GM12878 (cell line): Measurements from ENCODE around the gene RAD51B. TPM values are rescaled to one million over a fixed set of nuclear protein-coding genes. Genes with fewer than 3 reads are reported as not detected.
A peak's percentile ranks its signal among the peaks of the same experiment; 100 is the strongest.

Source experiments
- ATAC-seq: fragments of 200-7000 bp; cut with Tn5 transposase; 3 replicates; pipeline ENCODE4 v1.9.1; 2020; ENCODE audit warnings: mild to moderate bottlenecking, moderate library complexity
- BruUV-seq: library from RNA; stranded (reverse); fragments of 400-500 nt; replicated peaks from 2 replicates; lab custom pipeline; 2021; lab: Mats Ljungman, UMichigan
- CTCF ChIA-PET: fragments of 300-600 bp; sonication (Branson Sonifier 250); formaldehyde crosslinking; extraction: SDS; loops from one replicate; lab custom pipeline; 2021; ENCODE audit warnings: inconsistent platforms; lab: Yijun Ruan, JAX
- POLR2A ChIA-PET: fragments of 350-600 bp; formaldehyde crosslinking; extraction: SDS; loops from one replicate; lab custom pipeline; 2021; ENCODE audit warnings: inconsistent platforms; lab: Charles Lee
- RAD21 ChIA-PET: fragments of 300-600 bp; sonication (Branson Sonifier 250); formaldehyde crosslinking; loops from one replicate; lab custom pipeline; 2023; ENCODE audit warnings: antibody characterized with exemption; ENCODE audit not compliant: unreplicated experiment; lab: Charles Lee
- SMC1A ChIA-PET: fragments of 300-600 bp; sonication (Branson Sonifier 250); formaldehyde crosslinking; loops from one replicate; lab custom pipeline; 2023; ENCODE audit not compliant: unreplicated experiment, uncharacterized antibody; lab: Charles Lee
- DNase-seq: peaks from one replicate; pipeline ENCODE4 v3.0.0-alpha.2; 2011; ENCODE audit warnings: low read depth, low spot score
- FAIRE-seq: peaks from 3 replicates; lab custom pipeline; 2011; peaks lifted over from hg19 to GRCh38; lab: Jason Lieb, UNC
- H2AFZ ChIP-seq: 2 replicates; pipeline ENCODE4 v1.6.0; 2011; ENCODE audit warnings: low read depth, low read length, control low read depth; ENCODE audit not compliant: control insufficient read depth
- H3K27ac ChIP-seq: 2 replicates; pipeline ENCODE4 v1.5.1; 2011; ENCODE audit warnings: control low read depth; ENCODE audit not compliant: control insufficient read depth, insufficient read depth
- H3K27me3 ChIP-seq, 2 experiments: replicated peaks in 1 of 2; 2 replicates each; pipeline versions ENCODE4 v1.6.0 to v1.6.1; 2011; ENCODE audit warnings: low read length in 1 of 2; ENCODE audit not compliant: control insufficient read depth in 2 of 2, insufficient read depth in 2 of 2
- H3K36me3 ChIP-seq, 2 experiments: 2 replicates each; pipeline ENCODE4 v1.5.1; 2011; ENCODE audit warnings: low read length in 1 of 2; ENCODE audit not compliant: control insufficient read depth in 2 of 2, insufficient read depth in 2 of 2
- H3K4me1 ChIP-seq: 2 replicates; pipeline ENCODE4 v1.6.1; 2011; ENCODE audit warnings: mild to moderate bottlenecking, low read length, moderate library complexity, mixed read lengths; ENCODE audit not compliant: control insufficient read depth, insufficient read depth
- H3K4me2 ChIP-seq: 2 replicates; pipeline ENCODE4 v1.6.0; 2011; ENCODE audit warnings: control low read depth; ENCODE audit not compliant: control insufficient read depth, insufficient read depth
- H3K4me3 ChIP-seq: fragments of 200-600 bp; sonication (generic); 2 replicates; pipeline ENCODE4 v1.5.1; 2016
- H3K79me2 ChIP-seq: 2 replicates; pipeline ENCODE4 v1.6.0; 2011; ENCODE audit warnings: low read length; ENCODE audit not compliant: control insufficient read depth, insufficient read depth
- H3K9ac ChIP-seq: 2 replicates; pipeline ENCODE4 v1.8.0; 2011; ENCODE audit warnings: low read length, control low read depth, mixed read lengths; ENCODE audit not compliant: control insufficient read depth, insufficient read depth
- H3K9me3 ChIP-seq: replicated peaks from 3 replicates; pipeline ENCODE4 v1.5.1; 2011; ENCODE audit warnings: mild to moderate bottlenecking, low read length; ENCODE audit not compliant: control insufficient read depth, insufficient read depth
- H4K20me1 ChIP-seq: 2 replicates; pipeline ENCODE4 v1.6.0; 2011; ENCODE audit not compliant: control insufficient read depth, insufficient read depth
- ASH2L ChIP-seq: fragments of 300-600, 200-600 bp; sonication (generic); IDR thresholded peaks from 2 replicates; pipeline ENCODE4 v1.6.1; 2017; ENCODE audit warnings: low read depth, mild to moderate bottlenecking, borderline replicate concordance
- ATF7 ChIP-seq: fragments of 450-650 bp; IDR thresholded peaks from 2 replicates; pipeline ENCODE4 v1.6.1; 2016; ENCODE audit warnings: low read depth, mild to moderate bottlenecking
- BRCA1 ChIP-seq: IDR thresholded peaks from 2 replicates; pipeline ENCODE4 v1.6.1; 2011; ENCODE audit warnings: low read depth, low read length, improper control_type of control experiment
- CBX3 ChIP-seq: fragments of 200-600 bp; sonication (generic); IDR thresholded peaks from 2 replicates; pipeline ENCODE4 v1.6.1; 2016; ENCODE audit warnings: low read depth, borderline replicate concordance
- EGR1 ChIP-seq, 2 experiments: IDR thresholded peaks; 1 replicate in 1 of 2; 2 replicates in 1 of 2; pipeline ENCODE4 v1.6.1; 2011 to 2012; ENCODE audit warnings: low read depth in 2 of 2, low read length in 2 of 2, borderline replicate concordance in 1 of 2, mild to moderate bottlenecking in 1 of 2, moderate library complexity in 1 of 2
- HCFC1 ChIP-seq: fragments of 150-350 bp; IDR thresholded peaks from 2 replicates; pipeline ENCODE4 v1.6.1; 2014; ENCODE audit warnings: low read length
- IKZF2 ChIP-seq, 2 experiments: fragments of 450-650 bp; IDR thresholded peaks; 2 replicates each; pipeline ENCODE4 v1.6.1; 2017; ENCODE audit warnings: mild to moderate bottlenecking in 2 of 2, moderate library complexity in 2 of 2
- IRF4 ChIP-seq: IDR thresholded peaks from 2 replicates; pipeline ENCODE4 v1.6.1; 2011; ENCODE audit warnings: low read depth, low read length
- ZBTB11 ChIP-seq: fragments of 450-650 bp; formaldehyde crosslinking; IDR thresholded peaks from 2 replicates; pipeline ENCODE4 v1.5.0; 2022; ENCODE audit warnings: mild to moderate bottlenecking, missing genetic modification characterization
- ZBTB33 ChIP-seq: fragments of 450-650 bp; IDR thresholded peaks from 2 replicates; pipeline ENCODE4 v1.6.1; 2017; ENCODE audit warnings: mild to moderate bottlenecking
- in situ Hi-C: fragments of 300-500 bp; cut with MboI; formaldehyde crosslinking; loops from 9 replicates; pipeline ENCODE4 v1.14.3; 2018; ENCODE audit warnings: mixed read lengths
- intact Hi-C: fragments of 100-400 bp; cut with micrococcal nuclease; formaldehyde crosslinking; loops from one replicate; pipeline ENCODE4 v1.14.2; 2022; ENCODE audit not compliant: unreplicated experiment
- polyA plus RNA-seq, 11 experiments: library from polyadenylated mRNA; depleted of rRNA in 4 of 11; unstranded in 6 of 11; stranded (reverse) in 5 of 11; fragments of >200 nt; fragmentation: Nextera tagmentation in 4 of 11; fragmentation: Illumina TruSeq in 1 of 11; extraction: Ambion mirVana in 4 of 11; extraction: Trizol in 1 of 11; gene quantifications; 1 replicate in 1 of 11; 2 replicates in 10 of 11; pipeline versions ENCODE4 v1.2.1 to v1.2.3, GENCODE V29; 2011 to 2016; ENCODE audit warnings: inconsistent platforms in 2 of 11, missing spikeins in 2 of 11, low read depth in 1 of 11
- total RNA-seq, 4 experiments: library from RNA; depleted of rRNA in 3 of 4; stranded (reverse); fragments of >200 nt in 3 of 4; fragmentation: Illumina TruSeq in 1 of 4; extraction: Trizol in 1 of 4; gene quantifications; 2 replicates each; pipeline versions ENCODE4 v1.2.1 to v1.2.3, GENCODE V29; 2013 to 2021

The RAD51B gene
- total and polyA plus RNA-seq, 10 of the 15 experiments (the other 5 are each of a cell fraction or from before 2014, with no cell fraction given), result 9.8 to 26.8 (median 21.3) TPM

- H3K27ac ChIP-seq, result peak overlapping the region; percentile 88
- ChIA-PET RAD21 (interaction anchor here (0.9 to 2.9 kb wide), 17 partner anchors 25 to 349 kb away, joined by 3 to 30 read pairs (median 5); no protein-coding TSS in a partner anchor), SMC1A (interaction anchor here (0.6 to 2.9 kb wide), 19 partner anchors 17 to 368 kb away, joined by 3 to 24 read pairs (median 6); no protein-coding TSS in a partner anchor), POLR2A (interaction anchor here (0.6 to 2.2 kb wide), 11 partner anchors 17 to 219 kb away, joined by 3 to 7 read pairs (median 4); no protein-coding TSS in a partner anchor), CTCF (interaction anchor here (0.9 to 2.8 kb wide), 7 partner anchors 8 to 339 kb away, joined by 3 to 16 read pairs (median 5); no protein-coding TSS in a partner anchor)
- DNase-seq, result no peak
- H3K9me3 ChIP-seq, result no peaks in the 10 kb centered on the region; the same call in 2 of the 3 replicates
- no peaks in the 10 kb centered on the region for H3K79me2 ChIP-seq
- TF ChIP-seq IRF4 (no peak), EGR1 (IDR thresholded peaks at IDR 0.05; ENCODE audit: borderline replicate concordance in 1 of 2, low read depth in 2 of 2, low read length in 2 of 2) (no peak), ATF7 (no peak), CBX3 (no peak), BRCA1 (no peak), IKZF2 (IDR thresholded peaks at IDR 0.05) (no peak), ASH2L (no peak), ZBTB11 (CRISPR knock-in tag) (no peak), ZBTB33 (no peak), HCFC1 (no peak)
- H3K36me3 ChIP-seq, result no peaks in the 10 kb centered on the region
- BruUV-seq, result no TSS peak
- intact Hi-C loops (loop anchor here (2.0 to 10.0 kb wide), 2 partner anchors 19 to 531 kb away; no protein-coding TSS in a partner anchor), in situ Hi-C loops (no loop called here)
- H3K9ac ChIP-seq, result no peak overlapping the region
- H3K4me1 ChIP-seq, result peaks cover 32% of the 10 kb centered on the region
- no peak for FAIRE-seq
- H4K20me1 ChIP-seq, result no peaks in the 10 kb centered on the region
- no peak overlapping the region for H3K4me3 ChIP-seq
- H3K4me2 ChIP-seq, result no peak overlapping the region
- H3K27me3 ChIP-seq, result no peaks in the 10 kb centered on the region
- H2AFZ ChIP-seq, result no peak overlapping the region; the same call in 1 of the 2 replicates
- no peak for ATAC-seq
Observed at GRCh38 chr14:68475802-68476201, 656.2 kb downstream of the RAD51B start.
